ENCODE results near the gene CLK3.

CLK3 gene

DNA sequence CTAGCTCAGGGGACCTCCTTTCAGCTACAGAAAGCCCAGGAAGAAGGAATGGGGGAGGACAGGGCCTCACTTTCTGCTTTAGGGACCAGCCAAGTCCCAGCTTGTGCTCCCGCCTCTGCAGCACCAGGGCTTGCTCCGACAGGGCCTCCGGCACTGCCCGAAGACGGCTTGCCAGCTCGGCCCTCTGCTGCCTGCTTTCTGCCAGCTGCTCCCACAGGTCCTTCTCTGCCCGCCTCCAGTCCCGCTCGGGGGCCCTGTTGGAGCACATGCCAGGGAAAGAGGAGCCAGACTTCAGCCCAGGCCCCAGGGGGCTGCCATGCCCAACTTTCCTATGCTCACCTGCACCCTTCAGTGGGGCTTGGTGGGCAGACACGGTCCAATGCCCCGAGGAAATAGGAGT, 4.3 kb upstream of the CLK3 start:
- no peaks in the 10 kb centered on the region for H3K27me3 Mint-ChIP-seq
- H3K9me3 Mint-ChIP-seq = no peaks in the 10 kb centered on the region
- no peak overlapping the region for H3K4me3 Mint-ChIP-seq
- no peak for ATAC-seq
- H3K4me1 Mint-ChIP-seq = peaks cover 18% of the 10 kb centered on the region
- no peak overlapping the region for H3K27ac Mint-ChIP-seq
- no peaks in the 10 kb centered on the region for H3K36me3 Mint-ChIP-seq (ENCODE audit: low read depth)
- no peak for DNase-seq

DNA sequence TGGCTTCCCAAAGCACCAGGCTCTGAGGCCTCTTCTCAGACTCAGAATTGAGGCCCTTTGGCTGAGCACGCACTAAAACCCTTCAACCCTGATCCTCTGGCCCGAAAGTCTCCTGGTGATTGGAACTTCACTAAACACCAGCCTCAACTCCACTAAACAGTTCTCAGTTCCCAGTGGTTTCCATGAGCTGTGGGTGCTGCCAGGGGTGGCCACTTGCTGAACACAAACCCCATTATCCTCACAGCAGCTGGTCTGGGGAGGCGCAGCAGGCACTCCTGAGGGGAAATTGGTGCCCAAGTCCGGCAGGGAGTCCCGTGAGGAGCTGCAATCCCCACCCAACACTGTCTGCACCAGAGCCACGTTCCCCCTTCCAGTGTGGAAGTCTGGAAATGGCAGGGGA, 3.8 kb upstream of the CLK3 start:
- Mint-ChIP-seq H3K36me3 (ENCODE audit: low read depth) (peaks cover under 1% of the 10 kb centered on the region), H3K4me3 (no peak overlapping the region), H3K4me1 (peaks cover 22% of the 10 kb centered on the region), H3K9me3 (no peaks in the 10 kb centered on the region), H3K27me3 (no peaks in the 10 kb centered on the region), H3K27ac (no peak overlapping the region)
- DNase-seq (no peak), ATAC-seq (no peak)

DNA sequence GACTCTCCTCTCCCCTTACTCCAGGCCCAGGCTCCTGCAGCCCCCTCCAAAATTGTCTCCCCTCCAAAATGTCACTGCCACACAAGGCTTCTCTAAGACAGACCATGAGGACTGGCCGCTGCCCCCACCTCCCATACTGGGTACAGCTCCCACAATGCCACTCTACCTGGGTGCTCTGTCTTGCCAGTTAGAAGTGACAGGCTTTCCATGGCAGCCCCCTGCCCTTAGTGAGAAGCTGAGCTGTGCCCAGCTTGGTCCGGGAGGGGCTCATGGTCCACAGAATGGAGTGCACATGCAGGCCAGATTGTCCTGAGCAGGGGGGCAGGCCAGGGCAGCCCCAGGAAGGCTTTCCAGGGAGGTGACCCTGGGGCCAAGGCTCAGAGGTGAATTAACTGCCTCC, 3.0 kb upstream of the CLK3 start:
- H3K4me3 Mint-ChIP-seq = peak overlapping the region; percentile 92
- no peak for ATAC-seq
- H3K36me3 Mint-ChIP-seq (ENCODE audit: low read depth) = peaks cover 9% of the 10 kb centered on the region

DNA sequence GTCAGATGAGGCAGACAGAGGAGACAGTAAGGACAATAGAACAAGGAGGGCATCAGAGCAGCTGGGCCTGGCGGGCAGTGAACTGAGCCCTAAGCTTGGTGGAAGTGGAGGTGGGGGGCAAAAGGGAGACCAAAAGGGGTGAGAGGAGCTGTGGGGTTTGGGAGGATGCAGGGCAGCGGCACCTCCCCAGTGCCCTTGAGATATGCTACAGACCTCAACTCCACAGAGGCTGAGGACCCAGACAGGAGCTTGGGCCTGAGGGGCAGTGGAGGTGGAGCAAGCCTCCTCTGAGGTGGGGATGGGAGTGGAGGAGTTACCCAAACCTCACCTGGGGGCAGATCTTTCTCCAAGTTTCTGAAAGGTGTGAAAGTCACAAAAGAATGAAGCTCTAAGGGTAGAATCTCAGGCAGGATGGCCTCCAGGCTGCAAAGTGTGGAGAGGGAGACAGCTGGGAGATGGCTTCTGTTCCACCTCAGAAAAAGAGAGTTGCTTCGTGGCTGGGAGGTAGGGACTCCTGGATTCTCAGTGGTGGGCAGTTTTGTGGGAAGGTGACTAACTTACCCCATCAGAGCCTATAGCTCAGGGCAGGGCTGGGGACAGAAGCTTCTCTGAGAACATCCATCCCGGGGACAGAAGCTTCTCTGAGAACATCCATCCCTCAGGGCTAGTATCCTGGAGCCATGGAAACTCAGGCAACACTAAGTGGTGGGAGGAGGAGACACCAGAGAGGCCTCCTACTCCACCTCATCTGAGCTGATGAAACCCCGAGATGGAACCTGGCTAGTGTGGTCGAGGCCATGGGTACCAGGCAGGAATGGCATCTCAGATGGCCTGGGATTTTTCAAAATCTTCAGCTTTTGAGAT, 2.3 kb upstream of the CLK3 start:
- H3K27ac Mint-ChIP-seq = peak overlapping the region; percentile 29
- DNase-seq (no peak), ATAC-seq (no peak)
- H3K9me3 Mint-ChIP-seq = no peaks in the 10 kb centered on the region
- H3K4me3 Mint-ChIP-seq = peak overlapping the region; percentile 92
- no peaks in the 10 kb centered on the region for H3K27me3 Mint-ChIP-seq
- H3K4me1 Mint-ChIP-seq = peaks cover 37% of the 10 kb centered on the region
- peaks cover 10% of the 10 kb centered on the region for H3K36me3 Mint-ChIP-seq (ENCODE audit: low read depth)

More for the DNA sequence above, 3.0 kb upstream of the CLK3 start:
- Mint-ChIP-seq H3K27me3 (no peaks in the 10 kb centered on the region), H3K9me3 (no peaks in the 10 kb centered on the region), H3K4me1 (peaks cover 31% of the 10 kb centered on the region), H3K27ac (no peak overlapping the region)
- DNase-seq = no peak

DNA sequence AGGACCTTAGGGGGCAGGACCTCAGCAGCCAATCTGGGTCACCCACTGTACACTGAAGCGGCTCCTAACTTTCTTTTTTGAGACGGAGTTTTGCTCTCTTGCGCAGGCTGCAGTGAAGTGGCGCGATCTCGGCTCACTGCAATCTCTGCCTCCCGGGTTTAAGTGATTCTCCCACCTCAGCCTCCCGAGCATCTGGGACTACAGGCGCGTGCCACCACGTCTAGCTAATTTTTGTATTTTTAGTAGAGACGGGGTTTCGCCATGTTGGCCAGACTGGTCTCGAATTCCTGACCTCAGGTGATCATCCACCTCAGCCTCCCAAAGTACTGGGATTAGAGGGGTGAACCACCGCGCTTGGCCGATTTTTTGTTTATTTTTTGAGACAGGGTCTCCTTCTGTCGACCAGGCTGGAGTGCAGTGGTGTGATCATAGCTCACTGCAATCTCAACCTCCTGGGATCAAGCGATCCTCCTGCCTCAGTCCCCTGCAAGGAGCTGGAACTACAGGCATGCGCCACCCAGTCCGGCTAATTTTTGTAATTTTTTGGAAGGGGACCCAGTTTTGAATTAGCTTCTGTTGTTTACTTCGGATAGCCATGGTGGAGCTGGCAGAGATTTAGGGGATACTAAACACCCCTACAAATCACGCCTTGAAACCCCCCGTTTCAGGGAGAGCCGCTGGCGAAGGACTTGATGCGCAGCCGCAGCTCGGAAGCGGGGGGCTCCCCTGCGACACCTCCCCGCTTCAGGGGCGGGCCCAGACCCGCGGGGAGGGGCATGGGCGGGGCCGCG, 1.5 kb upstream of the CLK3 start:
- peaks cover 46% of the 10 kb centered on the region for H3K4me1 Mint-ChIP-seq
- peak overlapping the region; percentile 69 for H3K27ac Mint-ChIP-seq
- peak overlapping the region; percentile 92 for H3K4me3 Mint-ChIP-seq

DNA sequence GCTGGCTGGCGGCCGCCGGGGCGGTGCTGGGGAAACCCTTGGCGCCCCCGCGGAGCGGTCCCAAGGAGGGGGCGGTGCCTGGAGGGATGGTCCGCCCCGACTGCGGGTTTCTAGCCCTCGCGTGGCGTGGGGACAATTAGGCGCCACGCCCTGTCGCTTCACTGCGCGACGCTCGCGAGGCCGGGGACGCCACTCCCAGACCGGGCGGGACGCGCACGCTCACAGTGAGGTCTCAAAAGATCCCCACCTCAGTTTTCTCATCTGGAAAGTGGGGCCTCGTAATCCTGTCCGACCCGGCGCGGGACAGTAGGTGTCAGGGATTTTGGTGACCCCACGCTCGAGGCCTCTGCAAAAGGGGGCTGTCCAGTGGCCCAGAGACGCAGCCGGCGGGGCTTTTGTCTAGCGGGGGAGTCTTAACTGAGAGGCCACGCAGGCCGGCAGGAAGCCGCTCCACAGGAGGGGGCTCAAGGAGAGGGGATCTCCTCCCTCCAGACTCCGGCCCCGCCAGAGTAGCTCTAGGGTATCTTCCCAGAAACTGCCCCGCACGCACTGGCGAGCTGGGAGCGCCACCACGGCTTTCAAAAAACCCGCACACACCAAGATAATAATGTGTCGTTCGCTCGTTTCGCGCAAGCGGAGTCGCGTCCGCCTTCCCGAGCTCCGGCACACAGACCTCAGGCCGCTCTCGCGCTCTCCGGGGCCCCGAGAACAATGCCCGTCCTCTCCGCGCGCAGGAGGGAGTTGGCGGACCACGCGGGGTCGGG, 710 bp upstream of the CLK3 start:
- no peaks in the 10 kb centered on the region for H3K27me3 Mint-ChIP-seq
- H3K36me3 Mint-ChIP-seq (ENCODE audit: low read depth) = peaks cover 10% of the 10 kb centered on the region
- DNase-seq (peak; percentile 92), ATAC-seq (peak; percentile 57)
- peak overlapping the region; percentile 92 for H3K4me3 Mint-ChIP-seq
- peaks cover 50% of the 10 kb centered on the region for H3K4me1 Mint-ChIP-seq
- peak overlapping the region; percentile 95 for H3K27ac Mint-ChIP-seq
- H3K9me3 Mint-ChIP-seq = no peaks in the 10 kb centered on the region

More for the DNA sequence above, 1.5 kb upstream of the CLK3 start:
- ATAC-seq = no peak
- Mint-ChIP-seq H3K27me3 (no peaks in the 10 kb centered on the region), H3K9me3 (no peaks in the 10 kb centered on the region), H3K36me3 (ENCODE audit: low read depth) (peaks cover 10% of the 10 kb centered on the region)
- no peak for DNase-seq

DNA sequence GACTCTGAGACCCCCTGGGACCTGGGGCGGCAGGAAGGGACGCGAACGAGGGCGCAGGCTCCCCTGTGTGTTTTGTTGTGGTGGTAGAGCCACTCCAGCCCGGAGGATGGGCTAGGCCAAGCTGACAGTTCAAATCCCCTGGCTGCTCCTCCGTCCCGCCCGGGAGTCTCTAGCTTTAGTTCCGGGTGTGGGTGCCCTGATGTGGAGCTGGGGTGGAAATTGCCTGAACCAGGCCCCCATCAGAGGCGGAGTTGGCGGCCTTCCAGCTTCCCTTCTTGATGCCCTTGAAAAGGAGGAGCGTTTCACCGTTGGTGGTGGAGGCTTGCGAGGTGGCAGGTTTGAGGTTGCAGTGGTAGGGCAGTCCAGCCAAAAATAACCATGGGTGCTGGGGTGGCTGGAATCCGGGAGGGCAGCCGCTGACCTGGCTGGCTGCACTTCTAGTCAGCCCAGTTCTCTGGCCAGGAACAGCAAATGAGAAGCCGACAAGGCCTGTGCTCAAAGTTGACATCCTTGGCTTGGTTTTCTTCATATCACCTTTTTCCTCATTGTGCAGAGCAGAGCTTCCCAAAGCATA, 817 bp downstream of the CLK3 start:
- ATAC-seq = no peak

DNA sequence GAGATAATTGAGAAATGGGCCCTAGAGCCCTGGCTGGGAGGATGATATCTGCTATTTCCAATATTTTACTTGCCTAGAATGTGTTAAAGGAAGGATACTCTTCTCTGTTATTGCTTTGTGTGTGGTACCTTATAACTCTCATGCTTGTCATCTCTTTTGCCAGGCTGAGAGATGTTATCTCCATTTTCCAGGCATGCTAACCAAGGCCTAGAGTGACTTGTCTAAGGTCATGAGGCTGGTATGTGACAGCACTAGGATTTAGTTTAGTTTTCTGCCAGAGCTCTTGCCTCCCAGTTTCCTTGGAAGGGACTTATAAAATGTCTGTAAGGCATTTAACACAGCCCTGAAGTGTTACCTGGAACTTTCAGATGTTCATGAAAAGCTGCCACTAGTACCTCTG, 1.4 kb downstream of the CLK3 start:
- Mint-ChIP-seq H3K9me3 (no peaks in the 10 kb centered on the region), H3K36me3 (ENCODE audit: low read depth) (peaks cover 26% of the 10 kb centered on the region), H3K4me1 (peaks cover 66% of the 10 kb centered on the region), H3K27me3 (no peaks in the 10 kb centered on the region), H3K4me3 (peak overlapping the region; percentile 92), H3K27ac (peak overlapping the region; percentile 90)
- no peak for DNase-seq
- ATAC-seq = no peak

More for the DNA sequence above, 817 bp downstream of the CLK3 start:
- Mint-ChIP-seq H3K9me3 (no peaks in the 10 kb centered on the region), H3K4me1 (peaks cover 64% of the 10 kb centered on the region), H3K27me3 (no peaks in the 10 kb centered on the region), H3K36me3 (ENCODE audit: low read depth) (peaks cover 21% of the 10 kb centered on the region), H3K4me3 (peak overlapping the region; percentile 92), H3K27ac (peak overlapping the region; percentile 90)
- peak; percentile 72 for DNase-seq

DNA sequence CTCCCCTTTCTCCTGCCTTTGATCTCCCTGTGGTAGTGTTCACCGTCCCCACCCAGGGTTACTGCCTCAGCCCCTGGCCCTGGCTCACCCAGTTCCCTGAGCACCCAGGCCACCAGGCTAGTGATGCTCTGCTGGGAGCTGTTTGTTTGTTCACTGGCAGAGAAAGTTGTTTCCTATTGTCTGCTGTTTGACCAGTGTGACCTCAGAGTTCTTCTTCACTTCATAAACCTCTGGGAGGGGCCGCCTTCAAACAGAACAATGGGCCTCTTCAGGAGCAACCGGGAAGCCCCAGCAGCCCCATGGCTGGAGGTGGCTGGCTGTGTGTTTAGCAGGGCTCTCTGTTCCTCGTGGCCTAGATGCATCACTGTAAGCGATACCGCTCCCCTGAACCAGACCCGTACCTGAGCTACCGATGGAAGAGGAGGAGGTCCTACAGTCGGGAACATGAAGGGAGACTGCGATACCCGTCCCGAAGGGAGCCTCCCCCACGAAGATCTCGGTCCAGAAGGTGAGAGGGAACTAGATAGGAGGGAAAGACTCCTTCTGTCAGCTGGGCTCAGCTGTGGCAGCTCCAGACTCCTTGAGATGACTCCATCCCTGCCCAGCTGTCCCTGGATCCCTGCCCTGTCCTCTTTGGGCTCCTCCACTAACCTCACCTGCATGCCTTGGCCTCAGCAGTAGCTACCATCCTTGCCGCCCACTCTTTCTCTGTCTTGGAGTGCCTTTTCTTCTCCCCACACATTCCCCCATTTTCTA, 3.4 kb downstream of the CLK3 start:
- H3K4me1 Mint-ChIP-seq = peaks cover 53% of the 10 kb centered on the region
- DNase-seq = no peak
- no peak for ATAC-seq
- no peak overlapping the region for H3K4me3 Mint-ChIP-seq
- peaks cover 42% of the 10 kb centered on the region for H3K36me3 Mint-ChIP-seq (ENCODE audit: low read depth)
- no peaks in the 10 kb centered on the region for H3K9me3 Mint-ChIP-seq
- no peaks in the 10 kb centered on the region for H3K27me3 Mint-ChIP-seq
- H3K27ac Mint-ChIP-seq = peak overlapping the region; percentile 90

DNA sequence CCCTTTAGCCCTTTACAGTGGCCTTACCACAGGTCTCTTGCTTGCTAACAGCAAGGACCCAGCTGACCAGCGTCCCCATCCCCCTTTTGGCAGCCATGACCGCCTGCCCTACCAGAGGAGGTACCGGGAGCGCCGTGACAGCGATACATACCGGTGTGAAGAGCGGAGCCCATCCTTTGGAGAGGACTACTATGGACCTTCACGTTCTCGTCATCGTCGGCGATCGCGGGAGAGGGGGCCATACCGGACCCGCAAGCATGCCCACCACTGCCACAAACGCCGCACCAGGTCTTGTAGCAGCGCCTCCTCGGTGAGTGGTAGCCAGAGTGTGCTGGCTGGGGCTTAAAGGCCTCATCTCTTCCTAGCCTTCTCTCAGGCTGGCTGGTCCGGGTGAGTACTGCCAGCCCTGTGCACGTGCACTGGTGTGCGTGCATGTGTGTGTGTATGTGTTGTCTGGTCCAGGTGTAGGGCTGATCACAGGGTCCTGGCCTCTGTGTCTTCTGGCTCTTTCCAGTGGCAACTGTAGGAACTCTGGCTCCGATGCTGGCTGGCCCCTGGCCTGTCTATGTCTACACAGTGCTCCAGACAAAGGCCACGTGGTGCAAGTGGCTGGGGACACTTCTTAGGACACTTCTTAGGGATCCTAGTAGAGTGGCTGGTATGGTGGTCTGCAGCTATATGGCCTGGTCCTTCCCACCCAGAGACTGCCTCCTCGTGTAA, 4.4 kb downstream of the CLK3 start:
- peak overlapping the region; percentile 19 for H3K27ac Mint-ChIP-seq
- no peak for ATAC-seq
- H3K36me3 Mint-ChIP-seq (ENCODE audit: low read depth) = peaks cover 50% of the 10 kb centered on the region
- no peak for DNase-seq
- no peaks in the 10 kb centered on the region for H3K9me3 Mint-ChIP-seq
- no peak overlapping the region for H3K4me3 Mint-ChIP-seq
- peaks cover 54% of the 10 kb centered on the region for H3K4me1 Mint-ChIP-seq
- no peaks in the 10 kb centered on the region for H3K27me3 Mint-ChIP-seq

DNA sequence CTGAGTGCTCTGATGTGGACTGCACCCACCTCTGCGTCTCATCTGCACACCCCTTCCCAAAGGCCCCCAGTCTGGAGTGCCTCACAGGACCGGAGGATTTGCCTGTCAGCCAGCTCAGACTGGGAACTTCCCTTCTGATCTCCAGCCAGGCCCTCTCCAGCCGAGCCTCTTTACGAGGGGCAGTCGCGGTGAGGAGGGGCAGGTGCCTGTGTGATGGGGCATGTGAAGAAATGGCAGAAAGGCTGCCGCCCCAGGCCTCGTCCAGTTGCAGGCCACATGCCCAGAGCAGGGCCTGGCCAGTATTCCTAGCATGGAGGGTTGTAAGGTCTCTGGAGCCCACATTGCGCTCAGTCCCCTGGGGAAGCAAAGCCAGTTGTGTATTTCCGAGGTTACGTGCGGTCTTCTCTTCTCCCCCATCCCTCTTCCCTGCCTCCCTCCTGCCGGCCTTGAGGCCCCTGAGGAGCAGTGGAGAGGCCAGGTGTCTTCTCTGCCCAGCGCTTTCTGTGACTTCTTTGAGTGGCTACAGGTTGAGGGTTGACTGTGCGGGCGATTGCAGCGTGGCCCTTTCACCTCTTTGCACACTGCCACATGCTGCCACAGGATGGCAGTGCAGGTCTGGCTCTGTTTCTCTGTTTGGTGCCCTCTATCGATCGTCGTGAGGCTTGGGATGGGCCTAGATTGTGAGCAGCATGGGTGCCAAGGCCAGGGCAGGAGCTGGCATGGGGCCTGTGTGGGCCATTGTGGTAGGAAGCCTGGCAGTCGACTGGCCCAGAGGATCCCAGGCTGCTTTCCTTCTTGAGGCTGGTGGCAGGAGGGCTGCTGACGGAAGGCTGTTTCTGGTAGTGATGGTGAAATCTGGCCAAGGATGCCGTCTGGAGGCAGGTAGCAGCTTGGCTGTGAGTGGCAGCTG, 5.3 kb downstream of the CLK3 start:
- Mint-ChIP-seq H3K27me3 (no peaks in the 10 kb centered on the region), H3K4me1 (peaks cover 60% of the 10 kb centered on the region), H3K4me3 (no peak overlapping the region), H3K27ac (peak overlapping the region; percentile 84), H3K9me3 (no peaks in the 10 kb centered on the region), H3K36me3 (ENCODE audit: low read depth) (peaks cover 56% of the 10 kb centered on the region)
- ATAC-seq = peak; percentile 89
- peak; percentile 79 for DNase-seq

DNA sequence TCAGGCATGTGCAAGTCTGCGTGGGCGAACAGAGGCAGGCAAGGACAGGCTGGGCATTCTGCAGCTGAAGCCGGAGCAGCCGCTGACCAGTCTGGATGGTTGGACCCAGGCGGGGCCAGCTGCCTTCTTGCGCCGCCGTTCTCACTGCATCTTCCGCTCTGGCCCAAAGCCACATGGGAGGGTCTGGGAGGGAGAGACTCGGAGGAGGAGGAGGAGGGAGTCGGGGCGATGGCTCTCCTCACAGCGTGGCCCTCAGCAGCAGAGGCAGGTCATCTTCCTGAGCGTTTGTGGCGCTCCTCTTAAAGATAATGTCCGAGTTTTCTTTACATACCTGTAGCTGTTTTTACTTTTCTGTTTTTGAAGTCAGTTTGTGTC, 5.9 kb downstream of the CLK3 start:
- no peak for DNase-seq
- no peaks in the 10 kb centered on the region for H3K9me3 Mint-ChIP-seq
- H3K36me3 Mint-ChIP-seq (ENCODE audit: low read depth) = peaks cover 61% of the 10 kb centered on the region
- H3K4me3 Mint-ChIP-seq = no peak overlapping the region
- no peaks in the 10 kb centered on the region for H3K27me3 Mint-ChIP-seq
- no peak for ATAC-seq
- H3K4me1 Mint-ChIP-seq = peaks cover 64% of the 10 kb centered on the region
- H3K27ac Mint-ChIP-seq = no peak overlapping the region

Measured in activated naive CD8-positive, alpha-beta T cell treated with anti-CD3 and anti-CD28 coated beads, Interleukin-2, amount 50 U/mL, for 24 hours (primary cell).